Stimulated activated memory B cell treated with anti-CD40 and anti-IgM and Interleukin-4, amounts not matched to agents 10 μg/mL and 1 μg/mL and 100 μg/mL, for 72 hours (primary cell): ENCODE results near the gene OTUB2.
A peak's percentile ranks its signal among the peaks of the same experiment; 100 is the strongest.

Source experiments
- ATAC-seq: fragments of 150-1000 bp; cut with Tn5 transposase; 2 replicates; pipeline ENCODE4 v1.10.0; 2021
- H3K27ac Mint-ChIP-seq: one replicate; pipeline ENCODE4 v1.8.0; 2022; ENCODE audit warnings: mild to moderate bottlenecking, mixed read lengths
- H3K27me3 Mint-ChIP-seq: one replicate; pipeline ENCODE4 v1.8.0; 2022; ENCODE audit warnings: mixed read lengths
- H3K36me3 Mint-ChIP-seq: one replicate; pipeline ENCODE4 v1.8.0; 2022; ENCODE audit warnings: mixed read lengths
- H3K4me1 Mint-ChIP-seq: one replicate; pipeline ENCODE4 v1.8.0; 2022; ENCODE audit warnings: mixed read lengths
- H3K4me3 Mint-ChIP-seq: one replicate; pipeline ENCODE4 v1.8.0; 2022; ENCODE audit warnings: mild to moderate bottlenecking, moderate library complexity, mixed read lengths
- H3K9me3 Mint-ChIP-seq: one replicate; pipeline ENCODE4 v1.8.0; 2022; ENCODE audit warnings: mixed read lengths

The OTUB2 gene

DNA sequence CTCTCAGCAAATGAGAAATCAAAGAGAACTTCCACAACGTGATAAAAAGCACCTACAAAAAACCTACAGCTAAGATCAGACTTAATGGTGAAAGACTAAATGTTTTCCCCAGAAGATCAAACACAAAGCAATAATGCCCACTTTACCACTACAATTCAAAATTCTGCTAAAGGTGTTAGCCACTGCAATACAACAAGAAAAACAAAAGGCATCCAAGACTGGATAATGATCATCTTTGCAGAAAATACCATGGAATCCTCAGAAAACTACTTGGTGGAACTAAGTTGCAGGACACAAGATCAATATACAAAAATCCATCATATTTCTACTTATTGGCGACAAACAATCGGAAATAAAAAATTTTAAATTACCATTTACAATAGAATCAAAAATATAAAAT, 48.4 kb downstream of the OTUB2 start:
- Mint-ChIP-seq H3K36me3 (peaks cover 76% of the 10 kb centered on the region), H3K27me3 (no peaks in the 10 kb centered on the region), H3K27ac (no peak overlapping the region), H3K9me3 (peaks cover 16% of the 10 kb centered on the region), H3K4me1 (peaks cover 53% of the 10 kb centered on the region), H3K4me3 (no peak overlapping the region)
- ATAC-seq: no peak

DNA sequence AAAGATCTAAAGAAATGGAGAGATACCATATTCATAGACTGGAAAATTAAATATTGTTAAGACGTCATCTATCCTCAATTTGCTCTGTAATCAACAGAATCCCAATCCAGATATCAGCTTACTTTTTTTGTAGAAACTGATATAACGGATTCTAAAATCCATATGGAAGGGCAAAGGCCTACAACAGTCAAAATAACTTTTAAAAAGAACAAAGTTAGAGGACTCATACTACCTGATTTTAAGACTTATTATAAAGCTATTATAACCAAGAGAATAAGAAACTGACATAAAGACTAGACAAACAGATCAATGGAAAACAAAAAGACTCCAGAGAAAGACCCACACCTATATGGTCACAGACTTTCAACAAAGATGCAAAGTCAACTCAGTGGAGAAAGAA, 48.9 kb downstream of the OTUB2 start:
- peaks cover 73% of the 10 kb centered on the region for H3K36me3 Mint-ChIP-seq

DNA sequence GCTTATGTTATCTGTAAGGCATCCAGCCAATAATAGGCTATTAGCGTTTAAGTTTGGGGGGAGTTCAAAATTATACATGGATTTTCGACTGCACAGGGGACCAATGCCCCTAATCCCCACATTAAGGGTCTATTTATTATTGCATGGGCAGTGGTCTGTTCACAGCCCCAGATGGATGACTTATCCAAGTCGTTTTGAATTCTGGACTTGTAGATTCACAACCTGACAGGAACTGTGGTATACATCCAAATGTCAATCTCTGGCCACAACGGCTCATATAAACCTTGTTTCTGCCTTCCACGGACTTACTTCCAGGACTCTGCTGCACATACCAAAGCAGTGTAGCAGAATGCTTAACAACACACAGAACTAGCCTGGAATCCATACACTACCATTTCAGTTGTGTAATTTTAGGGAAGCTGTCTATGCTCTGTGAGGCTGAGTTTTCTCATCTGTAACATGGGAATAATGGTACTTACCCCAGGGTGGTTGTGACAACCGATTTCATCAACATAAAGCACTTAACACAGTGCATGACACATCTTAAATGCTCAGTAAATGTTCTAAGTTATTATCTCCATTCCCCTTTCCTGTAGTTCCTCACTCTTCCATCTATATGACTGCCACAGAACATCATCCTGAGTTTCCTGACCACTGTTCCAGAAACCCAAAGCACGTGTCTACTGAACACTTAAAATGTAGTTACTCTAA, 51.1 kb downstream of the OTUB2 start:
- ATAC-seq: no peak
- H3K27ac Mint-ChIP-seq: no peak overlapping the region
- peaks cover 53% of the 10 kb centered on the region for H3K36me3 Mint-ChIP-seq
- peaks cover 53% of the 10 kb centered on the region for H3K4me1 Mint-ChIP-seq
- H3K9me3 Mint-ChIP-seq: peaks cover 10% of the 10 kb centered on the region
- no peak overlapping the region for H3K4me3 Mint-ChIP-seq
- no peaks in the 10 kb centered on the region for H3K27me3 Mint-ChIP-seq

More for the DNA sequence above, 48.9 kb downstream of the OTUB2 start:
- H3K4me1 Mint-ChIP-seq: peaks cover 55% of the 10 kb centered on the region
- peaks cover 16% of the 10 kb centered on the region for H3K9me3 Mint-ChIP-seq
- ATAC-seq: no peak
- no peak overlapping the region for H3K4me3 Mint-ChIP-seq
- no peaks in the 10 kb centered on the region for H3K27me3 Mint-ChIP-seq
- H3K27ac Mint-ChIP-seq: no peak overlapping the region

DNA sequence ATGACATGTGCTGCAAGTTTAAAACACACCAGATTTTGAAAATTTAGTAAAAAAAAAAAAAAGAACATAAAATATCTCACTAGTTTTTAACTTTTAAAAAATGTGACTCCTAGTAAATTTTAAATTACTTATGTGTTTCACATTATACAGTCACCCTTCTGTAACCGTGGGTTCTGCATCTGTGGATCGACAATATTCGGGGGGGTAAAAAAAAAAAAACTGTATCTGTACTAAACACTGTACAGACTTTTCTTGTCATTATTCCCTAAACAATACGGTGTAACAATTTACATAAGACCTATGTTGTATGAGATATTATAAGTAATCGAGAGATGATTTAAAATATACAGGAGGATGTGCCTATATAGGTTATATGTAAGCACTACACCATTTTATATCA, 51.7 kb downstream of the OTUB2 start:
- H3K4me3 Mint-ChIP-seq: no peak overlapping the region
- no peak overlapping the region for H3K27ac Mint-ChIP-seq

DNA sequence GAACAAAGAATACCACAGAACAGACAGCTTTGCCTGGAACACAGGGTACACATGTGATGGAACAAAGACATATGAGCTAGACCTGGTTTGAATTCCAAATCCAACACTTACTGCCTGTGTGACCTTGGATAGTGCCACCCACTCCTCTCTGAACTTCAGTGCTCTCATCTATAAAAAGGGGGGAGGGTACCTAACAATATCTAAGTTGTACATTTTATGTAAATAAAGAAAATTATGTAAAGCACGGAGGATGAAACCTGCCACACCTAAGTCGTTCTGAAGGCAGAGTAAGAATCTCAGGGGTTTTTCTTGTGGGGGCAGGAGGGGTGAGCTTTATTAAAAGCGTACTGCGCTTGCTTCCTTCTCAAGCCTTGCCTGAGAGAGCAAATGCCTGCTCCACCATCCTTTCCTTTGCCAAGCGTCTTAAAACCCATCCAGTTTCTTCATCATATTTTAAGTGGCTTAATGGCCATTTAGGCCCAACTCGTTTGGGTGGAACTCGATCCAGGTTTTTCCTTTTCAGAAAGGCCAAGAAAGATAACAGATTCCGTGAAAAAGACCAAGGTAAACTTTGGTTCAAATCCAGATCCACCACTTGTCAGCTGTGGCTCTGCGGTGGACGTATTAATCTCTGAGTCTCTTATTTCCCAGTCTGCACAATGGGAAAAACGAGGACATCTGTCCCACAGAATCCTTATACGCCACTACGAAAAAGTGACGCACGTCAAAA, 53.9 kb downstream of the OTUB2 start:
- Mint-ChIP-seq H3K9me3 (peaks cover 4% of the 10 kb centered on the region), H3K4me3 (peak overlapping the region; percentile 99), H3K4me1 (peaks cover 52% of the 10 kb centered on the region), H3K27me3 (no peaks in the 10 kb centered on the region), H3K27ac (peak overlapping the region; percentile 100), H3K36me3 (peaks cover 42% of the 10 kb centered on the region)
- ATAC-seq: no peak

More for the DNA sequence above, 51.7 kb downstream of the OTUB2 start:
- no peak for ATAC-seq
- H3K27me3 Mint-ChIP-seq: no peaks in the 10 kb centered on the region
- peaks cover 8% of the 10 kb centered on the region for H3K9me3 Mint-ChIP-seq
- H3K4me1 Mint-ChIP-seq: peaks cover 56% of the 10 kb centered on the region
- H3K36me3 Mint-ChIP-seq: peaks cover 52% of the 10 kb centered on the region

DNA sequence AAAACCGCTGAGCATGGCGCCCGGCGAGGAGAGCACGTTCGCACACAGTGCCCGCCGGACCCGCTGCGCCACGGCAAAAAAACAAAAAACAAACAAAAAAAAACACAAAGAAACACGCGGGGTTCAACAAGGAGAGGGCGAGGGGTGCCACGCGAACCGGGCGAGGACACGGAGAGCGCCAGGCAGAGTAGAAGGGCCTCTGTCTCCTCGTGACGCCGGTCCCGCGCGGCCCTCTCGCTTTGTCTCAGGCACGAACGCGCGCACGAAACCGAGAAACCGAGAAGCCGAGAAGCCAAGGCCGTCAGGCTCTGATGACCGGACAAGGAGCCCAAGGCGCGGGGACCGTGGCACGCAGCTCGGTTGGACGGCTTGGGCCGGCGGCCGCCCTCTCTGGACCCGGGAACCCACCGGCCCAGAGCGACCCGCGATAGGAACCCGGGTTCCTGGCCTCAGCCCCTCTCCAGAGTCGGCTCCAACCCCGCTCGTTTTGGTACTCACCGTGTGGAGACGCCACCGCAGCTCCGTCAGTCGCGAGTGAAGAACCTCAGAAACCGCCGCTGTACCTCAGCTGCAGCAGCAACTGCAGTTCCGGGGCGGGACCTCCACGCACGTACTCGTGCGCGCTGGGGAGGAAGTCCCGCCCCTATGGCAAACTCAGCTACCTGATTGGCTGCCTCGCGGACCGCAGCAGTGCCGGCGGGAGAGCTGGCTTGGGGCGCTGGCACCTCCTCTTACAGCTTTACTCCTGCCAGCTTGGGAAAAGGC, 54.7 kb downstream of the OTUB2 start, which contains the start of the genes DDX24 and IFI27L1:
TSS of gene DDX24 (minus strand) at position 582 of the 765 bp plus-strand sequence. CDS start 1,460 bp downstream, outside the sequence.
TSS of gene IFI27L1 (plus strand) at position 690 of the 765 bp plus-strand sequence. CDS start 15,628 bp downstream, outside the sequence.
- peaks cover 35% of the 10 kb centered on the region for H3K36me3 Mint-ChIP-seq

DNA sequence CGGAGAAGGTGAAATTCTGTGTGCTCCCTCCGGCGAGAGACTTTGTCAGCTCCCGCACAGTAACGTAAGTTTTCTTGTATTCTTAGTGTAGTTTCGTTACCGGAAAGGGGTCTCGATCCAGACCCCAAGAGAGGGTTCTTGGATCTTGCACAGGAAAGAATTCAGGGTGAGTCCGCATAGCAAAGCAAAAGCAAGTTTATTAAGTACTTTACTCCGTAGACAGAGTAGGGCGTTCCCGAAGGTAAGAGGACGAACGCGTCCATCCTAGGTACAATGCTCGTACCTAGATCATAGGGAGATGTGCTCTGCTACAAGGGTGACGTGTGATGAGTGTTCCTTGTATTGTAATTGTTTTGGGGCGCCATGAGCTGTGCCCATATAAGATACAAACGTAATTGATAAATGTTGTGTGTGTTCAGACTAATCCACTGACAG, 55.3 kb downstream of the OTUB2 start:
- Mint-ChIP-seq H3K4me1 (peaks cover 45% of the 10 kb centered on the region), H3K4me3 (peak overlapping the region; percentile 99), H3K27me3 (no peaks in the 10 kb centered on the region), H3K36me3 (peaks cover 29% of the 10 kb centered on the region), H3K9me3 (no peaks in the 10 kb centered on the region), H3K27ac (peak overlapping the region; percentile 100)
- peak; percentile 40 for ATAC-seq

More for the DNA sequence above, 54.7 kb downstream of the OTUB2 start, which contains the start of the genes DDX24 and IFI27L1:
- no peaks in the 10 kb centered on the region for H3K27me3 Mint-ChIP-seq
- peak within 1 kb of the TSS; percentile 99 for H3K4me3 Mint-ChIP-seq
- peaks cover 45% of the 10 kb centered on the region for H3K4me1 Mint-ChIP-seq
- no peaks in the 10 kb centered on the region for H3K9me3 Mint-ChIP-seq
- peak; percentile 100 for ATAC-seq
- peak within 1 kb of the TSS; percentile 100 for H3K27ac Mint-ChIP-seq

DNA sequence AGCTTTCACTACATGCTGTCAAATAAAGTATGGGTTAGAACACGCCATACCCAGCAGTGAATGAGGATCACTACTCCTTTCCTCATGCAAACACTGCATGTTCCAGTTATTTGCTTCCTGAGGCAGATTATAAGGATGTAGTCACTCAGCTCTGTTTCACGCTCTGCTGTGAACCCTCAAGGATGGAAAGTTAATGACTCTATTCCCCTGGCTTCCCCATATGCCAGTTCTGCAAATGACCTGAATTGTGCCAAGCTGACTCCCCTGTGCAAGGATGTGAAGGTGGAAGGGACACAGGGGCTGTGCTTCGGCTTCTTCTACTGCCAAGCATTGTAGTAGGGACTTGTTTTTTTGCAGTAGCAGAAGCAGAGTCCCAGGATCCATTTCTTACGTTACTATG, 61.8 kb downstream of the OTUB2 start:
- no peaks in the 10 kb centered on the region for H3K27me3 Mint-ChIP-seq
- H3K36me3 Mint-ChIP-seq: peaks cover 2% of the 10 kb centered on the region
- no peak overlapping the region for H3K27ac Mint-ChIP-seq
- H3K4me1 Mint-ChIP-seq: peaks cover 2% of the 10 kb centered on the region
- H3K4me3 Mint-ChIP-seq: no peak overlapping the region
- no peaks in the 10 kb centered on the region for H3K9me3 Mint-ChIP-seq
- no peak for ATAC-seq

DNA sequence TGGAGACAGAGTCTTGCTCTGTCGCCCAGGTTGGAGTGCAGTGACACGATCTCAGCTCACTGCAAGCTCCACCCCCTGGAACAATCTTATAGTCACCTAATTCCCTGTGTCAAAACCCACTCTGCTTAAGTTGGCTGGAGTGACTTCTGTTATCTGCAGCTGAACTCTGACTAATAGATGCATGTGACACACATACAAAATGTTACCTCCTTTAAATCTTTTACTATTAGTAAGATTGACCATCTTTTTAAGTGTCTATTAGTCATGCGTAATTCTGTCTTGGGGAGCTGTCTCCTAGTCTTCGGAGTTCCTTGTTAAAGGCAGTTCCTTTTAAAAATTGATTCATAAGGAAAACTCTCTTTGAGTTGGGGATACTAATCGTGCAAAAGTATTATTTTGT, 62.4 kb downstream of the OTUB2 start:
- H3K36me3 Mint-ChIP-seq: no peaks in the 10 kb centered on the region
- ATAC-seq: no peak
- H3K9me3 Mint-ChIP-seq: no peaks in the 10 kb centered on the region
- H3K4me3 Mint-ChIP-seq: no peak overlapping the region
- H3K27me3 Mint-ChIP-seq: no peaks in the 10 kb centered on the region
- no peak overlapping the region for H3K27ac Mint-ChIP-seq
- H3K4me1 Mint-ChIP-seq: no peaks in the 10 kb centered on the region

DNA sequence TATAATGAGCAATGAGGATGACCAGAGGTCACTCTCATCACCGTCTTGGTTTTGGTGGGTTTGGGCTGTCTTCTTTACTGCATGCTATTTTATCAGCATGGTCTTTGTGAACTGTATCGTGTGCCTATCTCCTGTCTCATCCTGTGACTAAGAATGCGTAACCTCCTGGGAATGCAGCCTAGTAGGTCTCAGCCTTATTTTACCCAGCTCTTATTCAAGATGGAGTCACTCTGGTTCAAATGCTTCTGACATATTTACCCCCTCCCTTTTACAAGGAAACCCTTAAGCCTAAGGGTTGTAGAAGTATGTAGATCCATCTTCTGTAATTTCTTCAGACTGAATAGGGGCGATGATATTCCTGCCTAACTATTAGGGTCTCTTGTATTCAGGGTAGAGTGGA, 63.3 kb downstream of the OTUB2 start:
- Mint-ChIP-seq H3K36me3 (no peaks in the 10 kb centered on the region), H3K9me3 (no peaks in the 10 kb centered on the region)

DNA sequence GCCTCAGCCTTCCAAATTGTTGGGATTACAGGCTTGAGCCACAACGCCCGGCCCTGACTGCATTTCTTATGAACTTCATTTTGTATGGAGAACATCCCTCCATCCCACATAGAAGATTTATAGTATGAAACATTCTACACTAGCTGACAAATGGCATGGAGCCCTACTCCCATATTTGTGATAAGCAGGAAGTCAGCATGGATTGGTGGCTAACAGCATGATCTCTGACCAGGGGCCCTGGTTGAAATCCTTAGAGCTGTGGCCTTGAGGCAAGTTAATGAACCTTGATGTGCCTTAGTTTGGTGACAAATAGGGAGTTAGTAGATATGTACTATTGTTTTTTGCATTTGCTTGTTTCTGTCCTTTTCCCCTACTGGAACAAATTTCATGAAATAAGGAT, 67.3 kb downstream of the OTUB2 start:
- peaks cover 7% of the 10 kb centered on the region for H3K36me3 Mint-ChIP-seq
- H3K9me3 Mint-ChIP-seq: no peaks in the 10 kb centered on the region
- no peaks in the 10 kb centered on the region for H3K27me3 Mint-ChIP-seq
- ATAC-seq: no peak
- no peaks in the 10 kb centered on the region for H3K4me1 Mint-ChIP-seq
- H3K27ac Mint-ChIP-seq: no peak overlapping the region
- no peak overlapping the region for H3K4me3 Mint-ChIP-seq

More for the DNA sequence above, 63.3 kb downstream of the OTUB2 start:
- ATAC-seq: no peak
- Mint-ChIP-seq H3K4me3 (no peak overlapping the region), H3K27me3 (no peaks in the 10 kb centered on the region), H3K27ac (no peak overlapping the region), H3K4me1 (no peaks in the 10 kb centered on the region)

DNA sequence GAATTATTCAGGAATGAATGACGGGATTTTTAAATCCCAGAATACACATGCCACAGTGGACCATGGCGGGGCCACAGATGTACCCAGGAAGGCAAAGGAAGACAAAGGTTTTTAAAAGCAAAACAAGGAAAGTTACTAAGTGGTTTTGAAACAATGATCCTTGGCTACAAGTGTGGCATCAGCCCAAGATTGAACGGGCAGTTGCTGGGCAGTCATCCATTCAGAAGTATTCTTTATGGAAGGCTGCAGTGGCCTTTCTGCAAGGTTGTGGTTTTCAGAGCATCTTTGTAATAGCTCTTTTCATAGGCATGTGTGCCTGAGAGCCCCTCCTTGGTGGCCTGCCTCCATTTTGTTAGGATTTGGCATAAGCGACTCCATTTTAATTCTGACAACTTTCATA, 71.0 kb downstream of the OTUB2 start:
- peaks cover 11% of the 10 kb centered on the region for H3K36me3 Mint-ChIP-seq
- no peak overlapping the region for H3K27ac Mint-ChIP-seq
- H3K9me3 Mint-ChIP-seq: no peaks in the 10 kb centered on the region
- no peaks in the 10 kb centered on the region for H3K27me3 Mint-ChIP-seq
- no peaks in the 10 kb centered on the region for H3K4me1 Mint-ChIP-seq
- H3K4me3 Mint-ChIP-seq: no peak overlapping the region
- ATAC-seq: no peak
